ENCODE results near the gene KIF12. TPM values are rescaled to one million over a fixed set of nuclear protein-coding genes. Genes with fewer than 3 reads are reported as not detected.
A peak's percentile ranks its signal among the peaks of the same experiment; 100 is the strongest.
"Not testable (repeated sequence)": the region's sequence is repeated elsewhere in the genome, so short reads cannot be mapped to it uniquely, and the experiment has no call there.

The KIF12 gene
- total RNA-seq, 2 donors from 2014 or later = 19.5 to 27.9 TPM

DNA sequence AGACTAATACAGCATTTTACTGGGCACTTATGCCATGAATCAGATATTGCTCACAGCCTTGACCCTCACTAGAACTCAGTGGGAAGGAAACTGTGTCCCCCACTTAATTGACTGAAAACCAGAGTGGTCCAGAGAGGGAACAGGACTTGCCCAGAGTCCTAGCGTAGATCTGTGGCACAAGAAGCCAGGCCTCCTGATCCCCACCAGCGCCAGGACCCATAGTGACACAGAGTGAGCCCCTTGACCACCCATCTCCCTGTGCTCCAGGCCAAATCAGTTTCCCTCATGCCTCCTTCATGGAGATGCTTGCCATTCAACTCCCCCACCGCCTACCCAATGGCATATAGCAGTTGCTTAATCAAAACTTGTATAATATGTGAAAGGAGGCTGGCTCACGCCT is 8.3 kb downstream of the KIF12 start:
- DNase-seq = no peak
- intact Hi-C loops (cut with DNase I, micrococcal nuclease) = no loop called here
- ATAC-seq = no peak

DNA sequence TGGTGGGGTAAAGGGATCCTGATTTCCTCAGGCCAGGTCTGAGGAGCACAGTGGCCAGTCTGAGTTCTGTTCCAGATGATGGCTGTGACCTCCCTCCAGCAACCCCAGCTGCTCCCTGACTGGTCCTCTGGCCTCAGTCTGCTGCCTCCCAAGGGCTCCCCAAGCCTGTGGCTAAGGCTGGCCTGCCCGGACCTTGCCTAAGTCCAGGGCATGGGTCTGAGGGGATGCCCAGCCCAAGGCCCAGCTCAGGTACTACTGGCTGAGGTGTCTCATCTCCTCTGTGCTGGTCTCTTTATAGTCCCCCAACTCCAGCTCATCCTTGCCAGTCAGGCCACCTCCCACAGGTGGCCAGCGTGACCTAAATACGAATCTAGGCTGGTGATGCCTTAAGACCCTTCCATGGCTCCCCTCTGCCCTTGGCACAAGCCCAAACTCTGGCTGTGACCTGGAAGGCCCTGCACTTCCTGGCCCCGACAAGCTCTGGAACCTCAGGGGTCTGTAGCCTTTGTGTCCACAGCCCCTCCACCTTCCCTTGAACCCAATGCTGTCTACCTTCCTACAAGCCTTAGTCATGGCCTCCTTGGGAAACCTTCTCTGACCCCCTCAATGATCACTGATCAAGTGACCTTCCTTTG is 9.8 kb downstream of the KIF12 start:
- no peak for ATAC-seq
- intact Hi-C loops (cut with DNase I, micrococcal nuclease) = no loop called here
- DNase-seq = no peak

DNA sequence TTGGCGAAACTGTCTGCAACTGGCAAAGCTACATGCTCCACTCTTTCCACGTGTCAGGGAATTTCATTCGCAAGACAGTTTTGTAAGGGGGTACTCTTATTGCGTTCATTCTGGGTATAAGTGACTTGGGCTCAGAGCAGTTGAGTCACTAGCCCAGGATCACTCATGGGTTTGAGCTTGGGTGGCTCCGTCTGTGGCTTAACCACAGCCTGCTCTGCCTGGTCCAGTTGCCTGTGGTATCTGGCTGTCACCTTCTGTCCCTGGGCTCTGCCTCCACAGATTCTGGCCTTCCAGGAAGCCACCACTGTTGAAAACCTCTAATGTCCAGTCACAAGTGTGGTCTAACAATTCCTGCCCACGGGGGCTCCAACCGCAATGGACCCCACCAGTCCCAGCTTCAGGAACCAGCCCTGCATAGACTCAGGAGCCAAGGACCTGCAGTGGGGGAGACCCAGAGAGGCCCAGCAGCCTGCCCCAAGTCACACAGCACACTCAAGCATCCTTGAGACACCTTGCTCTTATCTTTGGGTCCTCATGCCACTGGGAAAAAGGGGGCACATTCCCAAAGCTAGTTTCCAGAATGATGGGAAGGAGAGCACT is 10.4 kb downstream of the KIF12 start:
- intact Hi-C loops (cut with DNase I, micrococcal nuclease) = no loop called here
- DNase-seq = no peak
- ATAC-seq = no peak

DNA sequence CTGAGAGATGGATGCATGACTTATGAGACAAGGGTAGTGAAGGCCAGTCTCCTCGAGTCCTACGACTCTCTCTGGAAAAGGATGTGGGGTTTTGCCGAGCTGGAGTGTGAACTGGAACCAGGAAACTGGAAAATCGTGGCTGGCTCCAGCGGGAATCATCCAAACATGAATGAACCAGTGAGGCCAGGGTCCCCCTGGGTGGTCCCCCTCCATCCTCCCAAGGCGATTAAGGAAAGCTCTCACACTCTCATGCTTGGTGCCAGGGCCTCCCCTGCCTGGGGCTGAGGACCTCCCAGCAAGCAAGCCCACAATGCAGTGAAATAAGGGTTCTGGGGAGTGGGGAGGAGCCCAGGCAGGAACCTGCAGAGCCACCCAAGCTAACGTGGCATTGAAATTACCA is 11.4 kb downstream of the KIF12 start:
- intact Hi-C loops (cut with DNase I, micrococcal nuclease) = no loop called here

DNA sequence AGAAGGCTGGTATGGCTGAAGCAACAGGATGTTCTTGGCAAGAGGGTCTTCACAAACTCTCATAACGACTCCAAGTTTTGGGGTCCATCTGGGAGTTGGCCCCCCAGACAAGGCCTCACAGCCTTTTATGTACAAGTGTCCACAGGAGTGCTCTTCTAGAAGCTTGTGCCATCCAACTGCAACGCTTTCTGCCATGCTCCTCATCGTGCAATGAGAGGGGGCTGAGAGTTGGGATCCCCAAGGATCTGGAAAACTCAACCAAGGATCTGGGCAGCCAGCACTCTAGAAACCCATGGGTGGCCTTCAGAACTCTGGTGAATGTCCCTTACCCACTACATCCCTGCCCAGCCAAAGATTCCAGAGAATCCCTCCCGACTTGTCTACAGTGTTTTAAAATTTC is 12.5 kb downstream of the KIF12 start:
- no peak for DNase-seq
- ATAC-seq = no peak
- intact Hi-C loops (cut with DNase I, micrococcal nuclease) = no loop called here

More for the DNA sequence above, 11.4 kb downstream of the KIF12 start:
- no peak for DNase-seq
- ATAC-seq = no peak

DNA sequence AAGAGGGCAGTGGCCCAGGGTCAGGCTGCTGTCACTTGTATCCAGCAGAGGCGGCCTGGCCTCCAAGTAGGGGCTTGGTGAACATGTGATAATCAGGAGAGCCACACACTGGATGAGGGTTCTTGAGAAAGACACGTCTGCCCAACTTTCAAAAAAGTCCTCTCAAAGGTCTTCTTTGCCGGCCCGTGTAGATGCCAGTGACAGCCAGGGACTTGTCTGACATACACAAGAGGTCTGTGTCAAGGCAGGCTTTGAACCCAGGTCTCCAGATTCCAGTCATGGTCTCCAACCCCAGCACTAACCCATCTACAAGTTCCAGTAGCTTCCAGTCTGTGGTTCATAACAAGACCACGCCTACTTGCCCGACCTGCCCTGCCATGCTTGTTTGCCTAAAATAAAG is 13.1 kb downstream of the KIF12 start:
- ATAC-seq (no peak), DNase-seq (no peak)
- intact Hi-C loops (cut with DNase I, micrococcal nuclease) = no loop called here

DNA sequence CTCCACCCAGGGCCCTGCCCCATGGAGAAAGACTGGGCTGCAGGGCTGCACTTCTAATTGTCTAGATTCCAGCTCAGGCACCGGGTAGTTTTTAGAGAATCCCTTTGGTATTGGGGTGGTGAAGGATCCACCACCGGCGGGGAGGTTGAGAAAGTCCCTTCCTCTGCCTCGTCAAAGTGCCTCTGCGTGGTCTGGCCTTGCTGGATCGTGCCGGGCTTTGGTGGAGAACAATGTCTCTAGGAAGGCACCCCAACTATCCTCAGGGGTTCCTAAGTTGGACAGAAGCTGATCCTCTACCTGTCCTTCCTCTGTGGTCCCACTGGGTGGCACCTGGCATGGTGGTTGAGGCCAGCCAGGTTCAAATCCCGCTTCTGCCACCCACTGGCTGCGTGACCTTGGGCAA is 13.7 kb downstream of the KIF12 start:
- ATAC-seq (no peak), DNase-seq (no peak)
- intact Hi-C loops (cut with DNase I, micrococcal nuclease) = no loop called here

DNA sequence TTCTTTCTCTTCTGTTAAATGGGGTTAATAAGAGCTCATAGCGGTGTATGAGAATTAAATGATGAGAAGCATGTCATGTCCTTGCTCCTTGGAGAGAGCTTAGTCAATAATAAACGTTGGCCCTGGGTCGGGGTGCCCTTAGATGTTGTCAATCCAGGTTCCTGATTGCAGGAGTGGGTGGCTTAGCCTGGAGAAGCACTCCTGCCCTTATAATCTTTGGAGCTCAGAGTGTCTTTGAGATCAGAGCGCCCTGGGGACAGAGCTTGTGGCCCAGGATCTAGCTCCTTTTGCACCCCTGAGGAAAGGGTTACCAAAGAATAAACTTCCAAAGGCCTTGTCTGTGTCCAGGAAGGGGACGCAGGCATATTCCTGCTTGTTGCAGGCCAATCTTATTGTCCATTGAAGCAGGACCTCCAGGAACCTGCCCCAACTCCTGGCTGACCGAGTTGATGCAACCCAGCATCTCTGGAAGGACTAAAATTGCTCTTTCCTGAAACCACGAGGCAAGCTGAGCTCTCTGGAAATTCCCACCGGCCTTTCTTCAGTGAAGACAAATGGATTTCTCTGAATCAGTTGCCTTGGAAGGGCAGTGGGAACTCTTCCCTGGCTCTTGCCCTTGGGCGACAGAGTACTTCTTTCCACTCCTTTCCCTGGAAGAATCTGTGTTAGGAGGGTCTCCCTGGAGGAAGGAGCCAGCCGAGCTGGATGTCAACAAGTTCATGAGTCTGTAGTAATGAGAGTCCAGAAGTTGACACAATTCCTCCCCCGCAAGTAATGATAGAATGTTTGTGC is 14.6 kb downstream of the KIF12 start:
- intact Hi-C loops (cut with DNase I, micrococcal nuclease) = no loop called here
- ATAC-seq = no peak

DNA sequence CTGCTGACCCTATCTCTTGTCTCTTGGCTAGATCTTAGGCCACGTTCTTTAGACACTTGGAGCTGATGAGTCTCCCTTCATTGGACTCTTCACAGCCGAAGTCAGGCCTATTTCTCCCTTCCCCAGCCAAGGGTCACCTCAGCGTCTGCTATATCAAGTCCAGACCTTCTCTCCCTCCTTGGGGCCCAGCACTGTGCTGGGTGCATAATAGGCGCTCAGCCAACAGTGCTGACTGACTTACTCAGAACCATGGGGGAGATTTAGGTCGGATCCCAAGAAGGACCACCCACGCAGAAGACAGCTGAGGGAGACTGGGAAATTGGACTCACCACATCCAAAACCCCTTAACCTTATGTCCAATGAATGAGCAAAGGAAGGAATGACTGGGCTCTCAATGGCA is 15.4 kb downstream of the KIF12 start:
- ATAC-seq (no peak), DNase-seq (no peak)
- intact Hi-C loops (cut with DNase I, micrococcal nuclease) = no loop called here

More for the DNA sequence above, 14.6 kb downstream of the KIF12 start:
- no peak for DNase-seq

DNA sequence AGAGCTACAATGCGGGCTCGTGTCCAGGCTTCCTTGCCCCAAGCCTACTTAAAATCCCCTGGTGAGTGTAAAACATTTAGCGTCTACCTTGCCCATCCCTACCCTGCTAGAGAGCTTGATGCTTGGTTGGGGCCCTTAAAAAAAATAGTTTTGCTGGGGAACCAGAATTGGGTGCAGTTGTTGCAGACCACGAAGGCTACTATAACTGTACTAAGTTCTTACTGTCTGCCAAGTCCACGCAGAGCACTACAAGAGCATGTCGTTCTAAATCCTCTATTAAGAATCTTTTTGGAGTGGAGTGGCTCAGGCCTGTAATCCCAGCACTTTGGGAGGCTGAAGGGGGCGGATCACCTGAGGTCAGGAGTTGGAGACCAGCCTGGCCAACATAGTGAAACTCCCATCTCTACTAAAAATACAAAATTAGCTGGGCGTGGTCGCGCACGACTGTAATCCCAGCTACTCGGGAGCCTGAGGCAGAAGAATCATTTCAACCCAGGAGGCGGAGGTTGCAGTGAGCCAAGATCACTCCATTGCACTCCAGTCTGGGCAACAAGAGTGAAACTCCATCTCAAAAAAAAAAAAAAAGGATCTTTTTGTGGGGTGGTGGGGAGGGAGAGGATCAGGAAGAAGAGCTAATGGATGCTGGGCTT is 16.2 kb downstream of the KIF12 start:
- ATAC-seq; intact Hi-C loops (cut with DNase I, micrococcal nuclease); DNase-seq: not testable (repeated sequence)

DNA sequence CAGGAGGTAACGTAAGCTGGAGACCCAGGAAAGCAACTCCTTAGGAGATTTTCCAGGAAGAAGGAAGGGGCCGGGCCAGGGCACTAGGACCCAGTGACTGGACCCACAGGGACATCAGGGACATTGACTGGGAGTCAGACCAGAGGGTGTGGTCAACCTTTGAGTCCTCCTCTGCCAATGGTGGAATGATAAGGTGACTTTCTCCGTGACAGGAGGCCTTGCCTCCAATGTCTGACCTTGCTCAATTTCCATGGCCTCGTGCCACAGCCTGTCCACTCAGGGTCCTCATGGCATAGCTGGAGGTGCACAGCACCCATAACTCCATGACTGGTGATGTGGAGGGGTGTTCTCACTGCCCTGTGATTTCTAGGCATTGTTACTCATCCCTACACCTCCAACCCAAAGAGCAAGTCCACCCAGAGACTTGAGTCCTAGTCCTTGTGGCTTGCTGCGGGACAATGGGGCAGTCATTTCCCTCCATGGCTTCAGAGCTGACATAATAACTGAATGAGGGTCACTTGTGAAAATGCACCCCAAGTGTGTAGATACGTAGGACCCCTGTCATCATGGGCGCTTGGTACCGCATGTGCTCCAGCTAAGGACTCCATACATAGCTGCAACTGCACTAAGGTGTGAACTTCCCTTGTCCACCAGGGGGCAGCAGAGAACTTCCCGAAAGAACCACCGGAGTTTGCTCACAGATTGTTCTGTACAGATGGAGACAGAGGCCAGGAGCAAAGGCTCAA is 16.9 kb downstream of the KIF12 start:
- intact Hi-C loops (cut with DNase I, micrococcal nuclease) = no loop called here
- peak; percentile 86 to 93 for DNase-seq
- ATAC-seq = peak; percentile 69

DNA sequence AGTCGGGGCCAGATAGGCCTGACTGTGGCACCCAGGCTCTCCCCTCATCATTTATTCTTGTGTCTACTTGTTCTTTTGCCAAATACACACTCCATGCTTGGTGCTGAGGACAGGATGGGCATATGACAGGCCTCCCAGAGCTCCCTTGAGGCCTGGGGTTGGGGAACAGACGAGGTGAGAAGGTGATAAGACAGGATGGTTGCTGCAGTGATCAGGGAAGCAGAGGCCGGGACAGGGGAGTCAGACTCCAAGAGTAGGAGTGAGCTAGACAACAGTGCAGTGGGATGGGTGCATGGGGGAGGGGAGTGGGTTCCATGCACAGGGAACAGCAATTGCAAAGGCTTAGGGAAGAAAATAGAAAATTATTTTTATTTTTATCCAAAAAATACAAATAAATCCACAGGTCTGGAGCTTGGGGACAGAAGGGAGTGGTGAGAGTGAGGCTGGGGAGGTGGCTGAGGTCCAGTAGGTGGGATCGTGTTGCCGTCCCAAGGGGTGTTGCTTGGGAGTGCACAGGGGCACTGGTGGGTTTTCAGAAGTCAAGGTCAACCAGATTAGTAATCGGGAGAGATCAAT is 17.6 kb downstream of the KIF12 start:
- DNase-seq (peak in 1 of 2 donors; percentile 41), ATAC-seq (peak; percentile 14)
- intact Hi-C loops (cut with DNase I, micrococcal nuclease) = no loop called here

DNA sequence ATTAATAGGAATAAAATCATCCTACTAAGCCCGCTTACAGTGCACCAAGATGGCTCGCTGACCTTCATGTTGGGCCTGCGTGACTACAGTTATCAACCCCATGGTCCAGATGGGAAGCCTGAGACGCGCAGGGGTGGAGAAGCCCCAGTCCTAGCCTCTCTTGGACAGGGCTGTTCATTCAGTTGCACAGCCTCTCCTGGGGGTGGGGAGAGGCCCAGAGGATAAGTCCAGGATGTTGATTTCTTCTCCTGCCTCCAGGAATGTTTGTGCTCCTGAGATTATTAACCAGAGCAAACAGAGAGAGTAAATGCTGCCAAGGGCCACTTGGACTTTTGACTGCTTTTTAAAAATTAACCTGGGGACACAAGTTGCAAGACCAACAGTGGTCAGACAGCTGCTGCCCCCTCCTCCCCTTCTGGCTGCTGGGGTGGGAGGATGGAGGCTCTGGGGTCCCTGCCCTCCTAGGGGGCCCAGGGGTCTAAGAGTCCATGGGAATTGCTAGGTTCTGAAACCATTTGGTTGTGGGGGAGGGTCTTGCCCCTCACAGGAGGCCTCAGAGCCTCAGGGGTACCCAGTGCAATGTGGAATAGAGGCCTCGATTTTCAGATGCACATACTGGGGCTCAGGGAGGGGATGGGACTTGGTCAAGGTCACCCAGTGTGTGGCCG is 18.2 kb downstream of the KIF12 start:
- DNase-seq = peak; percentile 60 to 72
- intact Hi-C loops (cut with DNase I, micrococcal nuclease) = no loop called here
- peak; percentile 82 for ATAC-seq

DNA sequence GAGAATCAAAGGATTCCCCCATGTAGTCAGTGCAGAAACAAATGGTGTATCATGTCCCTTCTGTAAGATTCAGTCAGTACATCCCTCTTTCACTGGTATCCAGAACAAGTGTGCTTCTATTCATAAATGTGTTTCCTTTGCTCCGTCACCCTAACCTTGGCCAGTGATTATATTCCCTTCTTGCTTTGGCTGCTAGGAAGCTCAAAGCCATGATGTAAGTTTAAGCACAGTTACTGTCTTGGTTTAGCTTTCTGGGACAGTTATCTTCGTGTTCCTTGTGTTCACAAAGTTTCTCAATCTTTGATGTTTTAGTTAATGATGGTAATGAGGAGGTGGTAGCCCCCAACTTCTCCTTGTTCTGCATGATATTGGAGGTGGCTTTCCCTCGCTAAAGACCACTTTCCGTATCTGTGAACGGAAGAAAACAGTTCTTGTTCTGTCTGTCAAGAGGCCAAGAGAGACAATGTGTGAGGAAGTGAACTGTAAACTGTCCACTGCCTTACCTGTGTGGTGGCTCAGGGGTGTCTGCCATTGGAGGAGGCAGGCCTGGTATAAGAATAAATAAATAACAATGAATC is 18.8 kb downstream of the KIF12 start:
- ATAC-seq = peak; percentile 3
- intact Hi-C loops (cut with DNase I, micrococcal nuclease) = no loop called here
- DNase-seq = no peak

DNA sequence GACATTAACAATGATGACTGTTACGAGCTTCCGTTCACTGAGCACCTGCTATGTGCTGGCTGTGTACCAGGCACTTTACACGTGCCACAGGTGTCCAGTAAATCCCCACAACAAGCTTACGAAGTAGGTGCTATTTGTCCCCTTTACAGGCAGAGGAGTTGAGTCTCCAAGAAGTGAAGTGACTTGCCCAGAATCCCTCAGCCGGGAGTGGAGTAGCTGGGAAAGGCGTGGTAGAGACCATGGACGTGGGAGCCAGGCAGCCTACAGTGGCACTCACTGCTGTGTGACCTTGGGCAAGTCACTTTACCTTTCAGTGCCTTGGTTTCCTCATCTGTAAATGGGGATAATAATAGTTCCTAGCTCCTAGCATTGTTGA is 20.3 kb downstream of the KIF12 start:
- intact Hi-C loops (cut with DNase I, micrococcal nuclease) = no loop called here
- DNase-seq (no peak), ATAC-seq (no peak)

DNA sequence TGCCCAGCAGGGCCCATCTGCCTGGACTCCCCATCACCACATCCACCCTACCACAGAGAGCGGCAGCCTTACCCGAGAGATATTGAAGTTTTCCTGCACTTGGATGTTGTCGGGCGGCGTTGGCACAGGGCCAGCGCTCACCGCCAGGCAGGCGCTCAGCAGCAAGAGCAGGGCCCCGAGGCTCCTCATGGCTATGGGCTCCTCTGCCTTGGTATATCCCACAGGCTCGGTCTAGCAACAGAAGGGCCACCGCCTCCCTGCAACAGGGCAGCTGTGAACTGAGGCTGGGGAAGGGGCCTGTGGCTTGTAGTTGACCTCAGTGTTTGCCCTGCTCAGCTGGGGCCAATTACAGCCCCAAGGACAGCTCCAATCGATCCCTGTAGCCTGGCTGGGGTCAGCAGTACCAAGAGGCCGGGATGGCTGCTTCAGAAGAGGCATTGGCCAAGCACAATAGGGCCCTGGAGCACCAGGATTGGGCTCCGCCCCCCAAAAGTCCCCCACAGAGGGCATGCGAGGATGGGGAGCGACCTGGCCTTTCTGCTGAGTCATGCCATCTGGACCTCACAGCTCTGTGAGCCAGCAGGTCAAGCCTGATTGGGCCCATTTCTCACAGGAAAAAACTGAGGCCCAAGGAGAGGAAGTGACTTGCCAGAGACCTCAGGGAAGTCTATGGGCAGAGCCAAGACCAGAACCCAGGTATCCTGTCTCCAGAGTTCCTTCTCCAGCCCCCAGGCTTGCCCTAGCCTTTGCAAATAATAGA is 20.9 kb downstream of the KIF12 start, which contains the start of gene AMBP:
AMBP (minus strand) TSS at position 280 of the 760 bp plus-strand sequence; CDS start at position 189, 91 bp downstream.
- DNase-seq (peak in 1 of 2 donors; percentile 66), ATAC-seq (no peak)

More for the DNA sequence above, 20.9 kb downstream of the KIF12 start, which contains the start of gene AMBP:
- intact Hi-C loops (cut with DNase I, micrococcal nuclease) = no loop called here

All from left colon (tissue), 2 donors.